ENCODE measurements around the gene ACOXL.

The ACOXL gene

DNA sequence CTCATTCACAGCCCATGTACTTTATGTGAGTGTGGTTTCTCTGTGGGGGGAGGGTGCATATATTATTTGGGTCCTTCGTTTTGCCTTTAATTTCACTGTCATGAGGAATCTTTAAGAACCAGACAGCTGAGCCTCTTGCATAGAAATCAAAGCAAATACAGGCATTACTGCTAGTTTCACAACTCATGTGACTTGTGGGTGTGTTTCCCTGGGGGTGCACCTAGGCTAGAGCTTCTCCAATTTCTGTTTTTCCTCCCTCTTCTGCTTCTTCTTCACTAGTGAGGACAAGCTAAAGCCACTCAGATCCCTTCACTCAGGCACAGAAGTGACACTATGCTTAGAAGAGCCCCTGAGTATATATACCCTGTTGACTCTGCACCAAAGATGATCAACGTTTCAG is 131.4 kb downstream of the ACOXL start:
- 91 to 95% methylated on average over 2 of the region's 2 CpGs for WGBS, 2 experiments
- no peaks in the 10 kb centered on the region for H3K36me3 ChIP-seq (ENCODE audit: control insufficient read depth, insufficient read depth, low read length)
- no peak overlapping the region for H3K4me3 ChIP-seq (ENCODE audit: insufficient read depth, low read depth, low read length)
- peaks cover 35% of the 10 kb centered on the region for H3K4me1 ChIP-seq (ENCODE audit: control insufficient read depth, insufficient read depth, low read length)
- H3K9me3 ChIP-seq (ENCODE audit: control insufficient read depth, low read length): no peaks in the 10 kb centered on the region
- no peak overlapping the region for H3K27ac ChIP-seq (ENCODE audit: insufficient read depth, low read depth, low read length, poor library complexity, severe bottlenecking)
- no peaks in the 10 kb centered on the region for H3K27me3 ChIP-seq (ENCODE audit: control insufficient read depth, insufficient read depth, low read length, poor library complexity, severe bottlenecking)

DNA sequence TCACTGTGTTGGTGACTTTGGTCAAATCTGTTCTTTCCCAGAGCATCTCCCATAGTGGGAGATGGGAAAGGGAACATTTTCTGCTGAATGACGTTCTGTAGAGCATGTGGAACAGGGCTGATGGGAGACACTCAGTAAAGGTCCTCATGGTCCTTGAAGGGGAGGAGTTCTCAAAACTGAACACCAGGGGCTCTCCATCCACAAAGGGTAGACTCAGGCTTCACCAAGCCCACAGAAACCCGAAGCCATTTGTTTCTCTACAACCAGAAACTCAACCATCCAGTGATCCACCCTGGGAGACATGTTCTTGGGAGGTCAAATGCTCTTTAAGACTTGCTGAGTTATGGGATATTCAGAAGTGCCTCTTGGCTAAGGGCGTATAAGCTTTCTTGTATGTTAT is 131.8 kb downstream of the ACOXL start:
- Histone ChIP-seq H3K27me3 (ENCODE audit: control insufficient read depth, insufficient read depth, low read length, poor library complexity, severe bottlenecking) (no peaks in the 10 kb centered on the region), H3K4me1 (ENCODE audit: control insufficient read depth, insufficient read depth, low read length) (peaks cover 35% of the 10 kb centered on the region), H3K27ac (ENCODE audit: insufficient read depth, low read depth, low read length, poor library complexity, severe bottlenecking) (no peak overlapping the region), H3K36me3 (ENCODE audit: control insufficient read depth, insufficient read depth, low read length) (no peaks in the 10 kb centered on the region), H3K9me3 (ENCODE audit: control insufficient read depth, low read length) (no peaks in the 10 kb centered on the region), H3K4me3 (ENCODE audit: insufficient read depth, low read depth, low read length) (no peak overlapping the region)
- 90 to 96% methylated on average over 2 to 3 of the region's 3 CpGs for WGBS, 2 experiments

DNA sequence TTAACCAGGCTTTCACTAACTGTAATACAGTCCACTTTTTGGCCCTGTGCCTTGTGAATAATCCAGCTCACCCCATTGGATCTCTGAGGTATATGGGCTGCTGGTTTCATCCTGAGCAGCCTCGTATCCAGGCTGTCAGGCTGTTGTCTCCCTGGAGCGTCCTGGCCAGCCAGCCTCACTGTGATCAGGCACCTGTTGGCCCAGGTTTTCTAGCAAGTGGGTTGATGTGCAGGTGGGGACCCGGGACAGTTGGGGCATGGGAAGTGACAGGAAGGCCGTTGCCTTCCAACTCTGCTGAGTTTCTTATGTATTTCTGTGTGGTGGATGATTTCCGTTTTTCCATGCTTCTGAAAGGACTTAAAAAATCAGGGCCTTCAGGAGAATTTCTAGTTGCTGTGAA is 132.4 kb downstream of the ACOXL start:
- Histone ChIP-seq H3K36me3 (ENCODE audit: control insufficient read depth, insufficient read depth, low read length) (no peaks in the 10 kb centered on the region), H3K27me3 (ENCODE audit: control insufficient read depth, insufficient read depth, low read length, poor library complexity, severe bottlenecking) (no peaks in the 10 kb centered on the region), H3K27ac (ENCODE audit: insufficient read depth, low read depth, low read length, poor library complexity, severe bottlenecking) (no peak overlapping the region), H3K9me3 (ENCODE audit: control insufficient read depth, low read length) (no peaks in the 10 kb centered on the region), H3K4me3 (ENCODE audit: insufficient read depth, low read depth, low read length) (no peak overlapping the region), H3K4me1 (ENCODE audit: control insufficient read depth, insufficient read depth, low read length) (peaks cover 33% of the 10 kb centered on the region)
- 93% methylated on average over 5 of the region's 5 CpGs for WGBS, 2 experiments

DNA sequence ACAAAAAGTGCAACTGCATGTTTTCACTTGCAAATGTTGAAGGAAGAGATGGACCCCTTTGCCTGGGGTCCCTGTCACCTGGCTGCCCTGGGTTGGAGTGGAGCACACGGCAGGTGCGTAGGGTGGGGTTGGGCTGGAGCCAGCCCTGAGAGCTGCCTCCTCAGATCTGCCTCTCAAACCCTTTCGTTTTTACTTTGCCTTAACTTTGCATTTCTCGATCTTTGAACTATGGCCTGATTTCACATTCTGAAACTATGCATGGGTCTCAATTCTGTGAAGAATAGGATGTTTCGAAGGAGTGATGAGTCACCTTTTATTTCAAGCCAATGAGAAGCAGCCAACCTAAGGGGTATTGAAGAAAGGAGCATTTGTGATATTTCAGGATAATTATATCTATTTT is 132.8 kb downstream of the ACOXL start:
- no peak overlapping the region for H3K27ac ChIP-seq (ENCODE audit: insufficient read depth, low read depth, low read length, poor library complexity, severe bottlenecking)
- H3K9me3 ChIP-seq (ENCODE audit: control insufficient read depth, low read length): no peaks in the 10 kb centered on the region
- WGBS, 2 experiments: 86 to 89% methylated on average over 5 of the region's 5 CpGs
- H3K4me3 ChIP-seq (ENCODE audit: insufficient read depth, low read depth, low read length): no peak overlapping the region
- no peaks in the 10 kb centered on the region for H3K27me3 ChIP-seq (ENCODE audit: control insufficient read depth, insufficient read depth, low read length, poor library complexity, severe bottlenecking)
- no peaks in the 10 kb centered on the region for H3K36me3 ChIP-seq (ENCODE audit: control insufficient read depth, insufficient read depth, low read length)
- peaks cover 33% of the 10 kb centered on the region for H3K4me1 ChIP-seq (ENCODE audit: control insufficient read depth, insufficient read depth, low read length)

DNA sequence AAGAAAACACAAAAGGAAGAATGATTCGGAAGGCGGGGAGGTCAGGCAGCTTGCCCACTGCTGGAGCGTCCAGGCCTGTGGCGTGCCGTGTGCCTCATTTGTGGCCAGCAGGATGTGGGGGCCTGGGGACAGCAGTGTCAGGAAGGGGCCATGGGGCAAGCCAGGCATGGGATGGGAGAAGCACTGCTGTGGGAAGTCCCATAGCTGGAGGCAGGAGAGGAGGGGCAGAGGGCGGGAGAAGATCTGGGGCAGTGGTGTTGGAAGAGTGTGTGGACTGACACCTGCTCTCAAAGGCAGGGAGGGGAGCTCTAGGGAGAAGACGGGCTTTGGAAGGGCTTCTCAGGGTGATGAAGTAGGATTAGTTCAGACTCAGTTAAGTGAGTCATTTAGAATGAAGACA is 133.7 kb downstream of the ACOXL start:
- WGBS, 2 experiments: 86 to 92% methylated on average over 7 of the region's 7 CpGs
- Histone ChIP-seq H3K4me1 (ENCODE audit: control insufficient read depth, insufficient read depth, low read length) (peaks cover 33% of the 10 kb centered on the region), H3K4me3 (ENCODE audit: insufficient read depth, low read depth, low read length) (no peak overlapping the region), H3K27ac (ENCODE audit: insufficient read depth, low read depth, low read length, poor library complexity, severe bottlenecking) (no peak overlapping the region), H3K27me3 (ENCODE audit: control insufficient read depth, insufficient read depth, low read length, poor library complexity, severe bottlenecking) (no peaks in the 10 kb centered on the region), H3K36me3 (ENCODE audit: control insufficient read depth, insufficient read depth, low read length) (no peaks in the 10 kb centered on the region), H3K9me3 (ENCODE audit: control insufficient read depth, low read length) (no peaks in the 10 kb centered on the region)

DNA sequence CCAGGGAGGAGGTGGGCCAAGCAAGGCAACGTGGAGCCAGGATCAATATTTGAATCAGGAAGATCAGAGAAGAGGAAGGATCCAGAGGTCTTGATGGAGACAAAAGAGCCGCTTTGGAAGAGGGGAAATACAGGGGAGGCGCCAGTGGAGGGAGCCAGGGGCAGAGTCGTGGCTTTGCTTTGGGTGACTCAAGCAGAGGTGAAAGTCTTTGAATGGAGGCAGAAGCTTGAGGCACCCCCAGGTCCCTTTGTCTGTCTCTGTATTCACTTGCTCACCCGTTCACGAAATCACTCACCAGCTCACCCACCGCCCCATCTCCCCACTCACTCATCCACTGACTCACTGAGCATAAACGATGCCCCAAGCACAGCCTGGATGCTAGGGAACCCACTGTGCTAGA is 134.1 kb downstream of the ACOXL start:
- Histone ChIP-seq H3K27ac (ENCODE audit: insufficient read depth, low read depth, low read length, poor library complexity, severe bottlenecking) (no peak overlapping the region), H3K4me1 (ENCODE audit: control insufficient read depth, insufficient read depth, low read length) (peaks cover 31% of the 10 kb centered on the region), H3K9me3 (ENCODE audit: control insufficient read depth, low read length) (no peaks in the 10 kb centered on the region), H3K4me3 (ENCODE audit: insufficient read depth, low read depth, low read length) (no peak overlapping the region), H3K27me3 (ENCODE audit: control insufficient read depth, insufficient read depth, low read length, poor library complexity, severe bottlenecking) (no peaks in the 10 kb centered on the region), H3K36me3 (ENCODE audit: control insufficient read depth, insufficient read depth, low read length) (no peaks in the 10 kb centered on the region)
- WGBS, 2 experiments: 69 to 74% methylated on average over 8 of the region's 8 CpGs

DNA sequence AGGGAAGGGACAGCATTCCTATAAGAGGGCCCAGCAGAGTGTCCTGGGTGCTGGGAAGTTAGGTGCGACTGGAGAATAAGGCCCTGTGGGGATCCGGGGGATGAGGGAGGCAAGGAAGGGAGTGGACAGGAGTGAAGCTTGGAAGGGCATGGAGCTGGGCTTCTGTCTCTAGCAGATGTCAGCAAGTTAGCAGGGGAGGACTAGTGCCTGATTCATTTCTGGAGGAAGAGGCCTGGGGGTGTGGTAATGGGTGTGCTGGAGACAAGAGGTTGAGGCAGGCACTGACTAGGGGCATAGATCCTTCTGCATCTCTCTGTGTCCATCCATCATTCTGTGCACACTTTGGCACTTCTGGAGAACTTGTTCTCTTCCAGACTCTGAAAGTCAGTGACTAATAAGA is 134.7 kb downstream of the ACOXL start:
- Histone ChIP-seq H3K9me3 (ENCODE audit: control insufficient read depth, low read length) (no peaks in the 10 kb centered on the region), H3K36me3 (ENCODE audit: control insufficient read depth, insufficient read depth, low read length) (no peaks in the 10 kb centered on the region), H3K27ac (ENCODE audit: insufficient read depth, low read depth, low read length, poor library complexity, severe bottlenecking) (no peak overlapping the region), H3K27me3 (ENCODE audit: control insufficient read depth, insufficient read depth, low read length, poor library complexity, severe bottlenecking) (no peaks in the 10 kb centered on the region), H3K4me3 (ENCODE audit: insufficient read depth, low read depth, low read length) (no peak overlapping the region), H3K4me1 (ENCODE audit: control insufficient read depth, insufficient read depth, low read length) (peaks cover 25% of the 10 kb centered on the region)
- WGBS, 2 experiments: 95 to 97% methylated on average over 2 of the region's 2 CpGs

DNA sequence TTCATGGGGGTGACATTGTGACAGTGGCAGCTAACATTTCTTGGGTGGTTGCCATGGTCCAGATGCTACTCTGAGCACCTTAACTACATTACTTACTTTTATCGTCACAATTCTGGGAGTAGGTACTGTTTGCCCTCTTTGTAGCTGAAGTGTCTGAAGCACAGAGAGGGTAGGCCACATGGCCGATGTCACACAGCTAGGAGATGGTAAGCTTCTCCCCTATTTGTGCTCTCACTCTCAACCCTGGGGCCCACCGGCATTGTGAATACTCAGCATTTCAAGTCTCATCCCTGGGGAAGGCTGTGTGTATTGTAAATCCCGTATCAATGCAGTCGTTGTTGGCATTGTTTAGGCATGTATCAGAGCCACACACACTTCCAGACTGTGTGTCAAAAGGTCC is 136.6 kb downstream of the ACOXL start:
- WGBS, 2 experiments: 88 to 90% methylated on average over 5 of the region's 5 CpGs
- Histone ChIP-seq H3K4me3 (ENCODE audit: insufficient read depth, low read depth, low read length) (no peak overlapping the region), H3K27me3 (ENCODE audit: control insufficient read depth, insufficient read depth, low read length, poor library complexity, severe bottlenecking) (no peaks in the 10 kb centered on the region), H3K9me3 (ENCODE audit: control insufficient read depth, low read length) (no peaks in the 10 kb centered on the region), H3K27ac (ENCODE audit: insufficient read depth, low read depth, low read length, poor library complexity, severe bottlenecking) (no peak overlapping the region), H3K36me3 (ENCODE audit: control insufficient read depth, insufficient read depth, low read length) (no peaks in the 10 kb centered on the region), H3K4me1 (ENCODE audit: control insufficient read depth, insufficient read depth, low read length) (peaks cover 18% of the 10 kb centered on the region)

DNA sequence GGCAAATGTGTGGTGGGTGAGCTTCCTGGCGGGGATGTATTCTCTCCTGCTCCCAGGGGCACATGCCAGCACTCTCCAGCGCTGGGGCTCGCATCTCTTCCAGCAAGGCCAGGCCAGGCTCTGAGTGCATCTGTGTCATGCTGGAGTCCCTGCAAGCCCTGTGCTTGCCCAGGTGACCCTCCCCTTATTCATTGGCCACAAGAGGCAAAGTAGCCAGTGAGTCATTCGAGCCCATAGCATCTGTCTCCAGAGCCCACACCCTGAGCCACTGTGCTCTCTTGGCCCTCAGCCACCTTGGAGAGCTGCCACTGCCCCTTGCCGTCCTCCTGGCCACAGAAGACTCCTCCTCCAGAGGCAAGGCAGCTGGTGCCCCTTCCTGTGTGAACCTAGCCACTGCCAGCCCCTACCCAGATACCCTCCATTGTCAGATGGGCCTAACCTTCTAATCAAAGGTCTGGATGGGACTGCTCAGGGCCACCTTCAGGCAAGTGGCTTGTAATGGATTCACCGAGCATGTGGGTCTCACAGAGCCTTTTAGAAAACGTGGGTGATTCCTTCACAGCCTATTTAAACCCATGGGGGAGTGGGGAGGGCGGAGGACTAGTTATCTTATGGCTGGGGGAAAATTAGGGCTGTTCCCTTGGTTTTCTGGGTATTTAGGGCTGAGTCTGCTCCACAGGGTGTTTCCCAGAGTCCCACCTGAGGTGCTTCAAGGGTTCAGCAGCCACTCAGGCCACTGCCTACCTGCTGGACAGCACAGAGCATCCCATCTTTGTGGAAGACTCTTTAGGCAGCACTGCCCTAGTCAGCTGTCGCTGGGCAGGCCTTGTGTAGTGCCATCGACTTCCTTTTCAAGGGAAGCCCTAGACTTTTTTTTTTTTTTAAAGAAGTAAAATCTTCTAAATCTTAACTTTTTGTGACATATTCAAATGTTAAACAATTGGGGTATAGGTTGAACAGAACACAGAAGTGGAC is 137.4 kb downstream of the ACOXL start:
- Histone ChIP-seq H3K27ac (ENCODE audit: insufficient read depth, low read depth, low read length, poor library complexity, severe bottlenecking) (no peak overlapping the region), H3K4me3 (ENCODE audit: insufficient read depth, low read depth, low read length) (no peak overlapping the region), H3K27me3 (ENCODE audit: control insufficient read depth, insufficient read depth, low read length, poor library complexity, severe bottlenecking) (no peaks in the 10 kb centered on the region), H3K4me1 (ENCODE audit: control insufficient read depth, insufficient read depth, low read length) (peaks cover 20% of the 10 kb centered on the region), H3K36me3 (ENCODE audit: control insufficient read depth, insufficient read depth, low read length) (no peaks in the 10 kb centered on the region), H3K9me3 (ENCODE audit: control insufficient read depth, low read length) (no peaks in the 10 kb centered on the region)
- 79 to 84% methylated on average over 10 of the region's 10 CpGs for WGBS, 2 experiments

DNA sequence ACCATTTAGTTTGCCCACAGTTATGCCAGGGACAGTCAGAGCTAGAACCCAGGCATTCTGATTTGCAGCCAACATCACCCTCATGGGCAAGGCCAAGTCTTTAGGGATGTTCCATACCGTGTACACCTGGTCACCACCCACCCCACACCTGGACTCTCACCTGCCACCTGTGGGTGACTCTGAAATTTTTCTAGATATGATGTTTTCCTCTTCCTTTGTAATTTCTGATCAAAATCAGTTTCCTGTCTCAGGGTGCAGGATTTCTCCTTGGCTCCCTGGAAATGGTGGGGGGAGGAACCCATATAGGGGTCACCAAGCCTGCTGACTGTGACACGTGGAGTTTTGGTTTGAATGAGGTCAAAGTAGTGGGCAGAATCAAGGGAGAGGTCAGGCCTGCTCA is 138.2 kb downstream of the ACOXL start:
- H3K27ac ChIP-seq (ENCODE audit: insufficient read depth, low read depth, low read length, poor library complexity, severe bottlenecking): no peak overlapping the region

More for the DNA sequence above, 138.2 kb downstream of the ACOXL start:
- Histone ChIP-seq H3K27me3 (ENCODE audit: control insufficient read depth, insufficient read depth, low read length, poor library complexity, severe bottlenecking) (no peaks in the 10 kb centered on the region), H3K4me1 (ENCODE audit: control insufficient read depth, insufficient read depth, low read length) (peaks cover 20% of the 10 kb centered on the region), H3K9me3 (ENCODE audit: control insufficient read depth, low read length) (no peaks in the 10 kb centered on the region), H3K4me3 (ENCODE audit: insufficient read depth, low read depth, low read length) (no peak overlapping the region), H3K36me3 (ENCODE audit: control insufficient read depth, insufficient read depth, low read length) (no peaks in the 10 kb centered on the region)
- 88 to 90% methylated on average over 2 of the region's 2 CpGs for WGBS, 2 experiments

Data from ectodermal cell (in vitro differentiated cells).